Endodermal cell (in vitro differentiated cells): ENCODE measurements around the gene BTRC. TPM values are rescaled to one million over a fixed set of nuclear protein-coding genes. Genes with fewer than 3 reads are reported as not detected.

Experiments
- DNase-seq: peaks from one replicate; pipeline ENCODE4 v3.0.0-alpha.2; 2017
- H3K27ac ChIP-seq: 2 replicates; pipeline ENCODE4 v1.5.1; 2013; ENCODE audit warnings: mild to moderate bottlenecking, low read depth, low read length, moderate library complexity
- H3K27me3 ChIP-seq: 2 replicates; pipeline ENCODE4 v1.6.1; 2013; ENCODE audit warnings: mild to moderate bottlenecking, low read length, moderate library complexity; ENCODE audit not compliant: insufficient read depth, control insufficient read depth, poor library complexity, severe bottlenecking
- H3K36me3 ChIP-seq: 2 replicates; pipeline ENCODE4 v1.7.0; 2013; ENCODE audit warnings: mild to moderate bottlenecking, low read length, moderate library complexity; ENCODE audit not compliant: control insufficient read depth, insufficient read depth
- H3K4me1 ChIP-seq: one replicate; pipeline ENCODE4 v1.7.0; 2013; ENCODE audit warnings: low read length; ENCODE audit not compliant: control insufficient read depth, insufficient read depth
- H3K4me3 ChIP-seq: 2 replicates; pipeline ENCODE4 v1.5.1; 2013; ENCODE audit warnings: mild to moderate bottlenecking, low read length, moderate library complexity
- H3K9ac ChIP-seq: 2 replicates; pipeline ENCODE4 v1.6.1; 2013; ENCODE audit warnings: mild to moderate bottlenecking, low read length, moderate library complexity; ENCODE audit not compliant: poor library complexity, severe bottlenecking; ENCODE audit errors: extremely low read depth
- H3K9me3 ChIP-seq: 2 replicates; pipeline ENCODE4 v1.6.1; 2013; ENCODE audit warnings: mild to moderate bottlenecking, low read length, moderate library complexity; ENCODE audit not compliant: control insufficient read depth
- H3K27ac Mint-ChIP-seq: 2 replicates; pipeline ENCODE4 v1.8.0; 2020; ENCODE audit warnings: mixed read lengths
- H3K27me3 Mint-ChIP-seq: 2 replicates; pipeline ENCODE4 v1.8.0; 2021; ENCODE audit warnings: mild to moderate bottlenecking, mixed read lengths; ENCODE audit not compliant: insufficient read depth
- H3K36me3 Mint-ChIP-seq: 2 replicates; pipeline ENCODE4 v1.8.0; 2020; ENCODE audit warnings: low read depth, mixed read lengths
- H3K4me1 Mint-ChIP-seq: 2 replicates; pipeline ENCODE4 v1.8.0; 2020; ENCODE audit warnings: mixed read lengths
- H3K4me3 Mint-ChIP-seq: 2 replicates; pipeline ENCODE4 v1.8.0; 2020; ENCODE audit warnings: mild to moderate bottlenecking, moderate library complexity, mixed read lengths
- H3K9me3 Mint-ChIP-seq: 2 replicates; pipeline ENCODE4 v1.8.0; 2020; ENCODE audit warnings: mild to moderate bottlenecking, mixed read lengths
- WGBS, 2 experiments: methylation state at CpG; one replicate each; pipeline versions ENCODE4 v1.1.5 to v1.1.7; 2013; ENCODE audit warnings: missing lambda C conversion rate in 2 of 2, mixed read lengths in 1 of 2; ENCODE audit not compliant: insufficient coverage in 1 of 2, insufficient read length in 1 of 2; 5-methylcytosine and 5-hydroxymethylcytosine counted together
- microRNA-seq: library from miRNA; unstranded; fragments of <30 nt; microRNA quantifications from one replicate; pipeline ENCODE4 v1.2.0, GENCODE V29; 2020; ENCODE audit warnings: borderline microRNAs expressed
- total RNA-seq, 2 donors: library from RNA; stranded (reverse); fragmentation: NEBNext Ultra II Directional in 1 of 2; extraction: Animal tissue kit (Norgen Biotek cat#: 25700) in 1 of 2; gene quantifications; 2 replicates in 1 of 2; 3 replicates in 1 of 2; pipeline ENCODE4 v1.2.1, GENCODE V29; 2021
- TF ChIP-seq, protein P1 (sequence below): fragments of 200-600 bp; sonication (generic); conservative IDR thresholded peaks from 2 replicates; pipeline ENCODE4 v1.5.0; 2021; ENCODE audit warnings: antibody characterized with exemption, mild to moderate bottlenecking

The BTRC gene
- total RNA-seq, 2 donors from 2014 or later, result 30.1 to 38.2 TPM

DNA sequence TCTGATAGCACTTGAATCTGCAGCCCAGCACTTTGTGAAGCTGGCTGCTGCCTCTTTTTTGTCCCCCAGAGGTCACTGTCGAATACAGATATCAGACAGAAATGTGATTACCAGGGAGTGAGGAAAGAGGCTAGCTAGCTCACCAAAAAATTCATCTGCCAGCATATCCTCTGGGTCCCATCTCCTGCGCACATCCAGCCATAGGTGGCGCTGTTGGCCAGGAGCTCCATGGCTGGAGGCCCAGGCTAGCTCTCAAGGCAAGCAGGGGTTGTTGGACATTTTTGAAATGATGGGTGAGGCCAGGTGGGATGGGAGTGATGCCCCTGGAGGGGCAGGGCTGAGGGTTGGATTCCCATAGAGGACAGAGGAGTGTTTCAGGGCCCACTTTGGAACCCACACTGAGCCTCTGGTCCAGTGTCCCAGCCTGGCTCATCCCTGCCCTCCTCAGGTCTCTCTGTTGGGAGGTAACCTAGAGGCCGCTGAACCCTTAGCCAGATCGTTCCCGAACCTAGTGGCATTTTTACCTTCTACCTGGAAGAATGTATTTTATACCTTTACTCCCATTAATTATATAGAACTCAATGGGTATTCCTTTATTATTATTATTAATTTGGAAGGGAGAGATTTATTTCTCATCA, 248.9 kb downstream of the BTRC start:
- Histone ChIP-seq H3K9ac (no peak overlapping the region), H3K27ac (no peak overlapping the region), H3K9me3 (no peaks in the 10 kb centered on the region), H3K27me3 (no peaks in the 10 kb centered on the region), H3K4me3 (no peak overlapping the region), H3K4me1 (peaks cover 37% of the 10 kb centered on the region), H3K36me3 (peaks cover 19% of the 10 kb centered on the region)
- no peaks in the 10 kb centered on the region for H3K9me3 Mint-ChIP-seq
- TF ChIP-seq, protein P1, sequence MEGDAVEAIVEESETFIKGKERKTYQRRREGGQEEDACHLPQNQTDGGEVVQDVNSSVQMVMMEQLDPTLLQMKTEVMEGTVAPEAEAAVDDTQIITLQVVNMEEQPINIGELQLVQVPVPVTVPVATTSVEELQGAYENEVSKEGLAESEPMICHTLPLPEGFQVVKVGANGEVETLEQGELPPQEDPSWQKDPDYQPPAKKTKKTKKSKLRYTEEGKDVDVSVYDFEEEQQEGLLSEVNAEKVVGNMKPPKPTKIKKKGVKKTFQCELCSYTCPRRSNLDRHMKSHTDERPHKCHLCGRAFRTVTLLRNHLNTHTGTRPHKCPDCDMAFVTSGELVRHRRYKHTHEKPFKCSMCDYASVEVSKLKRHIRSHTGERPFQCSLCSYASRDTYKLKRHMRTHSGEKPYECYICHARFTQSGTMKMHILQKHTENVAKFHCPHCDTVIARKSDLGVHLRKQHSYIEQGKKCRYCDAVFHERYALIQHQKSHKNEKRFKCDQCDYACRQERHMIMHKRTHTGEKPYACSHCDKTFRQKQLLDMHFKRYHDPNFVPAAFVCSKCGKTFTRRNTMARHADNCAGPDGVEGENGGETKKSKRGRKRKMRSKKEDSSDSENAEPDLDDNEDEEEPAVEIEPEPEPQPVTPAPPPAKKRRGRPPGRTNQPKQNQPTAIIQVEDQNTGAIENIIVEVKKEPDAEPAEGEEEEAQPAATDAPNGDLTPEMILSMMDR, result peak; percentile 99
- no peak overlapping the region for H3K27ac Mint-ChIP-seq
- 0 to 41% methylated on average over 3 to 6 of the region's 6 CpGs for WGBS, 2 experiments
- peaks cover 63% of the 10 kb centered on the region for H3K4me1 Mint-ChIP-seq
- H3K36me3 Mint-ChIP-seq, result peaks cover 23% of the 10 kb centered on the region
- H3K27me3 Mint-ChIP-seq, result no peaks in the 10 kb centered on the region
- DNase-seq, result peak; percentile 98
- H3K4me3 Mint-ChIP-seq, result no peak overlapping the region

Small RNAs within 50 kb of the gene (microRNA-seq; reads per million reads assigned to microRNA genes)
- not detected for gene MIR3158-1
- gene MIR3158-2, result not detected

Other genes with a start within 250 kb of the BTRC start
- not detected for gene TLX1, start 222.9 kb upstream of the BTRC start, total RNA-seq
- not detected for gene LBX1, start 124.7 kb upstream of the BTRC start, total RNA-seq
- gene POLL, start 234.1 kb downstream of the BTRC start, total RNA-seq, result 10 to 100 TPM; 51.8 to 59.3 TPM
- gene DPCD, start 234.2 kb downstream of the BTRC start, total RNA-seq, result 10 to 100 TPM; 33.3 to 52.0 TPM